ENCODE measurements around the gene ZNF425. TPM values are rescaled to one million over a fixed set of nuclear protein-coding genes. Genes with fewer than 3 reads are reported as not detected.

Gene ZNF425
- 1 to 10 TPM; 1.4 to 4.7 (median 3.8) TPM for total RNA-seq
- 1 to 10 TPM; 2.9 to 9.0 TPM for polyA plus RNA-seq
- long read RNA-seq, donor 1, transcript ZNF425-201 (4 exons, 3,220 nt): major isoform, 8 of 24 reads
- long read RNA-seq, donor 1, partial matches to known transcripts: 0 of 24 reads
- long read RNA-seq, donor 1, other reads (novel, unspliced or antisense): 16 of 24 reads
- long read RNA-seq, donor 2, partial matches to known transcripts: 0 of 3 reads
- long read RNA-seq, donor 2, other reads (novel, unspliced or antisense): 0 of 3 reads
- long read RNA-seq, donor 3, transcript ZNF425-201 (4 exons, 3,220 nt): major isoform, 20 of 24 reads
- long read RNA-seq, donor 3, partial matches to known transcripts: 2 of 24 reads
- long read RNA-seq, donor 3, other reads (novel, unspliced or antisense): 2 of 24 reads

GRCh38 chr7:149125863-149126661 is at the start of gene ZNF425:
TSS of gene ZNF425 (minus strand) at chr7:149126324. CDS start at chr7:149126213, 111 bp downstream.
- WGBS, 3 donors: 0% methylated on average over 66 to 72 of the region's 72 CpGs
- Histone ChIP-seq H3K4me3 (peak within 1 kb of the TSS; percentile 72), H3K27ac (peak within 1 kb of the TSS; percentile 66 to 88), H3K27me3 (no peaks in the 10 kb centered on the region), H3K4me1 (ENCODE audit: insufficient read depth) (peaks cover 2% of the 10 kb centered on the region), H3K9me3 (no peaks in the 10 kb centered on the region), H3K36me3 (no peaks in the 10 kb centered on the region)
- intact Hi-C loops (cut with DNase I): loop anchor here in 1 of 4 donors (2.0 kb wide), 1 partner anchor 35 kb away; the partner anchor contains the start of gene ZNF786
- TF ChIP-seq CTCF (IDR thresholded peaks at IDR 0.05) (peak; percentile 98 to 99 (median 99)), POLR2A (IDR thresholded peaks at IDR 0.05) (peak; percentile 89), EP300 (IDR thresholded peaks at IDR 0.05) (no peak)
- DNase-seq: peak; percentile 91 to 97 (median 95)

GRCh38 chr7:149175150-149175549 is 49.0 kb upstream of the ZNF425 start:
- Histone ChIP-seq H3K9me3 (no peaks in the 10 kb centered on the region), H3K4me3 (no peak overlapping the region), H3K4me1 (ENCODE audit: insufficient read depth) (no peaks in the 10 kb centered on the region), H3K36me3 (no peaks in the 10 kb centered on the region), H3K27me3 (no peaks in the 10 kb centered on the region), H3K27ac (no peak overlapping the region)
- no peak for DNase-seq
- intact Hi-C loops (cut with DNase I): no loop called here
- TF ChIP-seq CTCF (IDR thresholded peaks at IDR 0.05) (no peak), POLR2A (IDR thresholded peaks at IDR 0.05) (no peak), EP300 (IDR thresholded peaks at IDR 0.05) (no peak)
- WGBS, 3 donors: 89 to 95% (median 92%) methylated on average over 2 of the region's 2 CpGs

- 96 to 97% (median 97%) methylated on average over 1 of the region's 1 CpG for WGBS, 3 donors
- Histone ChIP-seq H3K36me3 (no peaks in the 10 kb centered on the region), H3K4me1 (ENCODE audit: insufficient read depth) (no peaks in the 10 kb centered on the region), H3K27ac (no peak overlapping the region), H3K4me3 (no peak overlapping the region), H3K9me3 (no peaks in the 10 kb centered on the region), H3K27me3 (no peaks in the 10 kb centered on the region)
- TF ChIP-seq POLR2A (IDR thresholded peaks at IDR 0.05) (no peak), CTCF (IDR thresholded peaks at IDR 0.05) (no peak)
- intact Hi-C loops (cut with DNase I): no loop called here
- DNase-seq: no peak
Measured at GRCh38 chr7:149172534-149172920, 46.4 kb upstream of the ZNF425 start.

GRCh38 chr7:149171892-149172533 is 45.9 kb upstream of the ZNF425 start:
- H3K36me3 ChIP-seq: no peaks in the 10 kb centered on the region
- WGBS, 3 donors: 83 to 87% (median 84%) methylated on average over 9 of the region's 9 CpGs
- DNase-seq: no peak
- no peaks in the 10 kb centered on the region for H3K27me3 ChIP-seq
- no peak overlapping the region for H3K4me3 ChIP-seq
- H3K27ac ChIP-seq: no peak overlapping the region
- no peaks in the 10 kb centered on the region for H3K9me3 ChIP-seq
- TF ChIP-seq CTCF (IDR thresholded peaks at IDR 0.05) (no peak), POLR2A (IDR thresholded peaks at IDR 0.05) (no peak)
- intact Hi-C loops (cut with DNase I): no loop called here
- no peaks in the 10 kb centered on the region for H3K4me1 ChIP-seq (ENCODE audit: insufficient read depth)
